ENCODE data around the gene SLC43A1.

SLC43A1 gene

DNA sequence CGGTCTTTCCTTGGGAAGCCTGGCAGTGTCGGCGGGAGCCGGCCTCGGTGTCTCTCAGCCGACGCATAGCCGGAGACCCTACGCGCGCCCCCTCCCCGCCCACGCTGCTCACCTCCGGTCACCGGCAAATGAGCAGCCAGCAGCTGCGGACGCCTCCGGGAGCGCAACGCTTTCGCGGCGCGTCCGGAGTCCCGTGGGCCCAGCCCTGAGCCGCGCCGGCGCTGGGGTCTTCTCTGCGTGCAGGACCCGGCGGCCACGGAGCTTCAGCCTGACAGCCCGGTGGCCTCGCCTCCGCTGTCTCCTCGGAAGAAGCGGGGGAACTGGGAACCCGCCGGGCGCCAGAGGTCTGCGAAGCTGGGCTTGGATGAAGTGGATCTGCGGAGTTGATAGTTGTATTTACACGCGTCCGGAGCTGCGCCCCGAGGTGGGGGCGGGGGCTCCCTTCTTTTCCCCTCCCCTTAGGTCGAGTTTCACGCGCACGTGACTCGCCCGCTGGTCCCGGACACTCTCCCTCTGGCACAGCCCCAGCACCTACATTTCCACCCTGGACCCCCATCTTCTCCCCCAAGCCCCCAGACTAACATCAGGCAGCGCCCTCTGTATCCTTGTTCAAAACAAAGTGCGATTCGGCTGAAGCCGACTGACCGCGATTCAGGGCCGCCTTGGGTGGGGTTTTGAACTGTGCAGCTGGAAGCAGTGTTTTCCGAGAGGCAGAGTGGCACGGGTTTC lies at the start of gene SLC43A1:
TSS of gene SLC43A1 (minus strand) at position 371 of the 729 bp plus-strand sequence. CDS start 1,591 bp downstream, outside the sequence.
- peak; percentile 73 for DNase-seq (ENCODE audit: low spot score)
- no peak for TF ChIP-seq CTCF (IDR thresholded peaks at IDR 0.05; ENCODE audit: extremely low read depth, missing control alignments)

GRCh38 chr11:57562596-57562995 lies 47.1 kb upstream of the SLC43A1 start:
- no peak for DNase-seq (ENCODE audit: low spot score)
- no peak for TF ChIP-seq CTCF (IDR thresholded peaks at IDR 0.05; ENCODE audit: extremely low read depth, missing control alignments)

- no peak for TF ChIP-seq CTCF (IDR thresholded peaks at IDR 0.05; ENCODE audit: extremely low read depth, missing control alignments)
- DNase-seq (ENCODE audit: low spot score): no peak
Measured at GRCh38 chr11:57560146-57560545, 44.6 kb upstream of the SLC43A1 start.

DNA sequence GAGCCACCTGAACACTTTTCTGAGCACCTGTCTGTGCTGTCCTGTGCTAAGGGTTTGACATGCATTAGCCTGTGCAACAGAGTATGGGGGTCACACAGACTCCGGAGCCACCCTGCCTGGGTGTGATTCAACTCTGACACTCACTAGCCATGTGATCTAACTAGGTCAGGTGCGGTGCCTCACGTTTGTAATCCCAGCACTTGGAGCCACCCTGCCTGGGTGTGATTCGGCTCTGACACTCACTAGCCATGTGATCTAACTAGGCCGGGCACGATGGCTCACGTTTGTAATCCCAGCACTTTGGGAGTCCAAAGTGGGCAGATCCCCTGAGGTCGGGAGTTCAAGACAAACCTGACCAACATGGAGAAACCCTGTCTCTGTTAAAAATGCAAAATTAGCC lies 40.5 kb upstream of the SLC43A1 start:
- no peak for TF ChIP-seq CTCF (IDR thresholded peaks at IDR 0.05; ENCODE audit: extremely low read depth, missing control alignments)

DNA sequence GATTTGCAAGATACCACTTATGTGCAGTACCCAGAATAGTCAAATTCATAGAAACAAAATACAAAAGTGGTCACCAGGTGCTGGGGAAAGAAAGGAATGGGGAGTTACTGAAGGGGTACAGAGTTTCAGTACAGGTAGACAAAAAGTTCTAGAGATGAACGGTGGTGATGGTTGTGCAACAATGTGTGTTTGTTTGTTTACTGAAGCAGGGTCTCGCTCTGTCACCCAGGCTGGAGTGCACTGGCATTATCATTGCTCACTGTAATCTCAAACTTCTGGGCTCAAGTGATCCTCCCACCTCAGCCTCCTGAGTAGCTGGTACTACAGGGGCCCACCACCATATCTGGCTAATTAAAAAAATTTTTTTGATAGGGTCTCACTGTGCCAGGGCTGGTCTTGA lies 39.9 kb upstream of the SLC43A1 start:
- no peak for TF ChIP-seq CTCF (IDR thresholded peaks at IDR 0.05; ENCODE audit: extremely low read depth, missing control alignments)
- DNase-seq (ENCODE audit: low spot score): no peak

More for the DNA sequence above, 40.5 kb upstream of the SLC43A1 start:
- no peak for DNase-seq (ENCODE audit: low spot score)

- no peak for DNase-seq (ENCODE audit: low spot score)
- TF ChIP-seq CTCF (IDR thresholded peaks at IDR 0.05; ENCODE audit: extremely low read depth, missing control alignments): no peak
Measured at GRCh38 chr11:57552479-57552878, 37.0 kb upstream of the SLC43A1 start.

DNA sequence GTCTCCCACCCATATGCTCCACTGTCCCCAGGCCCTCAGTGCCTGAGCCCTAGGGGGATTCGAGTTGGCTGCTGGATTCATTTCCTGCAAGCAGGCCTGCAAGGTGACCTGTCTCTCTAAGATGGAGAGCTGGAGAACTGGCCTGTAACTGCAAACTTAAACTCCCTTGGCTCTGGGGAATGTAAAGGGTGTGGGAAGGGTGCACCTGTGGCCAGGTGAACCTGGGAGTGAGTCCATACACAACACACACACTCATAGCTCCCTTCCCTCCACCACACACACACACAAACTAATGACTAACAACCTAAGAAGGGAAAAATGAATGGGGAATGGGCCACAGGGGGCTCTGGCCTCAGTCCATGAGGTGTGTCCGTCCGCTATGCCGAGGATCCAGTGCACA lies 36.4 kb upstream of the SLC43A1 start:
- DNase-seq (ENCODE audit: low spot score): no peak
- TF ChIP-seq CTCF (IDR thresholded peaks at IDR 0.05; ENCODE audit: extremely low read depth, missing control alignments): no peak

Data from GM20000 (cell line).